WI38 (cell line): ENCODE data around the gene ZNF195.

ENCODE experiments used
- H3K4me3 ChIP-seq: 2 replicates; pipeline ENCODE4 v1.5.1; 2011; ENCODE audit warnings: low read depth, mild to moderate bottlenecking, control low read depth, low read length
- TF ChIP-seq, protein P1 (sequence below): IDR thresholded peaks from 2 replicates; pipeline ENCODE4 v1.5.1; 2012; ENCODE audit warnings: low read depth, mild to moderate bottlenecking, control low read depth, low read length

ZNF195 gene

DNA sequence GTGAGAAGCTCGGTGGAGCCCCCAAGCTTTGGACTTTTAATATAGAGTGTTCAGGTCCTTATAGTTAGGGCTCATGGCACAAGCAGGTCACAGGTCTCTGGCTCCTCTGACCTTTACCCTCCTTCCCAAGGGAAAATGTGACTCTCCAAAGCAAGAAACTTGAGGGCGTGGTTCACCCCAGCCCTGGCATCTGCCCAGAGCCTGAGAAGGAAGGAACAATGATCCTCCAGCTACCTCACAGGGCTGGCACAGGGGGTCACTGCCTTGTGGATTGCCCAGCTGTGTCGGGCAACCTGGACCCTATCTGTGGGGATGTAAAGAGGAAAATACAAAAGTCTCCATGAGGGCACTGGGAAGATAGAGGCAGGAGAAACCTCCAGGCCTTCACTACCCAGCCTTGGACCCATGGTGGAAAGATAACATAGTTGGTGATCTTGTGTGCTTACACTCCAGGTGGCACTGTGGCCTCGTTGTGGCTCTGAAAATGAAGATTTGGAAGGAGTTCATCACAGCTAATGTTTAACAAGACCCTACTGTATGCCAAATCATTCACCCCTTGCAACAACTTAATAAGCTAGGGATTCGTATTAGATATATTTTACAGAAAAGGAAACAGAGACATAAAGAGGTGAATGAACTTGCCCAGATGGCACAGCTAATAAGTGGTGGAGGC, 3.8 kb upstream of the ZNF195 start:
- TF ChIP-seq, protein P1, sequence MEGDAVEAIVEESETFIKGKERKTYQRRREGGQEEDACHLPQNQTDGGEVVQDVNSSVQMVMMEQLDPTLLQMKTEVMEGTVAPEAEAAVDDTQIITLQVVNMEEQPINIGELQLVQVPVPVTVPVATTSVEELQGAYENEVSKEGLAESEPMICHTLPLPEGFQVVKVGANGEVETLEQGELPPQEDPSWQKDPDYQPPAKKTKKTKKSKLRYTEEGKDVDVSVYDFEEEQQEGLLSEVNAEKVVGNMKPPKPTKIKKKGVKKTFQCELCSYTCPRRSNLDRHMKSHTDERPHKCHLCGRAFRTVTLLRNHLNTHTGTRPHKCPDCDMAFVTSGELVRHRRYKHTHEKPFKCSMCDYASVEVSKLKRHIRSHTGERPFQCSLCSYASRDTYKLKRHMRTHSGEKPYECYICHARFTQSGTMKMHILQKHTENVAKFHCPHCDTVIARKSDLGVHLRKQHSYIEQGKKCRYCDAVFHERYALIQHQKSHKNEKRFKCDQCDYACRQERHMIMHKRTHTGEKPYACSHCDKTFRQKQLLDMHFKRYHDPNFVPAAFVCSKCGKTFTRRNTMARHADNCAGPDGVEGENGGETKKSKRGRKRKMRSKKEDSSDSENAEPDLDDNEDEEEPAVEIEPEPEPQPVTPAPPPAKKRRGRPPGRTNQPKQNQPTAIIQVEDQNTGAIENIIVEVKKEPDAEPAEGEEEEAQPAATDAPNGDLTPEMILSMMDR = no peak

DNA sequence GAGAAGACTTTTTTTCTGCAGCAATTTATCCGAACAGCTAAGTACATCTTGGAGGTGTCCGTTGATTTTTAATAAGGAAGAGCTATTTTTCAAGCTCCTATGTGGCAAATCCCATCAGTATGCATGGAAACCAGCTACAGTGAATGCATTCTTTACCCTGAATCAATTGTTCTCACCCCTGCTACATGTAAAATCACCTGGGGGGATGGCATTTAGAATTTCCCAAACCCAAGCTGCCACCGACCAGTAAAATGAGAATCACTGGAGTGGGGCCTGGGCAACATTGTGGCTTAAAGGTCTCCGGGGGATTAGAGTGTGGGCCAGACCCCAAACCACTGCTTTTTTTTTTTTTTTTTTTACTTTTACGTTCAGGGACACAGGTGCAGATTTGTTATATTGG, 2.8 kb upstream of the ZNF195 start:
- TF ChIP-seq, protein P1 = no peak
- no peak overlapping the region for H3K4me3 ChIP-seq

More for the DNA sequence above, 3.8 kb upstream of the ZNF195 start:
- H3K4me3 ChIP-seq = no peak overlapping the region

DNA sequence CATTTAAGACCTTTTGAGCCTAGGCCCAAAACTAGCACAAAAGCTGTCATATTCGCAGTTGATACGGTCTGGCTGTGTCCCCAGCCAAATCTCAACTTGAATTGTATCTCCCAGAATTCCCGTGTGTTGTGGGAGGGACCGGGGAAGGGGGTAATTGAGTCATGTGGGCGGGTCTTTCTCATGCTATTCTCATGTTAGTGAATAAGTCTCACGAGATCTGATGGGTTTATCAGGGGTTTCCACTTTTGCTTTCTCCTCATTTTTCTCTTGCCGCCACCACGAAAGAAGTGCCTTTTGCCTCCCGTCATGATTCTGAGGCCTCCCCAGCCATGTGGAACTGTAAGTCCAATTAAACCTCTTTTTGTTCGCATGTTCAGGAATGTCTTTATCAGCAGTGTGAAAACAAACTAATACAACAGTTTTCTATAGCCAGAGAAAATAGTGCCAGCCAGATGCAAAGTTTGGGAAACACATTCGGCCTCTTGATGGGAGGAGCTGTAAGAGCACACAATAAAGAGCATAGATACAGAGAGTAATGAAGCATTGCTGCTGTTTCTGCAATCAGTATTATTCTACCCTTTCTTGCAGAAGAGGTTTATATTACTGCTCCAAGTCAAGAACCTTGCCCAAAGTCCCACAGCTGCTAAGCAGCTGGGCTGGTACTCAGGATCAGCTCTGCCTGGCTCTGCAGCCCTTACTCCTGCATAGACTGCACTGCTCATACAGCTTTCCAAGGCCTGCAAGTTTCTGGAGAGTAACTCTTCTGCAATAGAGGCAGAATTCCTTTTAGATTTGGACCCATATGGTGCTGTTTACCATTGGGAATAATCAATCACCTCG, 2.0 kb upstream of the ZNF195 start:
- TF ChIP-seq, protein P1 = no peak
- H3K4me3 ChIP-seq = no peak overlapping the region

DNA sequence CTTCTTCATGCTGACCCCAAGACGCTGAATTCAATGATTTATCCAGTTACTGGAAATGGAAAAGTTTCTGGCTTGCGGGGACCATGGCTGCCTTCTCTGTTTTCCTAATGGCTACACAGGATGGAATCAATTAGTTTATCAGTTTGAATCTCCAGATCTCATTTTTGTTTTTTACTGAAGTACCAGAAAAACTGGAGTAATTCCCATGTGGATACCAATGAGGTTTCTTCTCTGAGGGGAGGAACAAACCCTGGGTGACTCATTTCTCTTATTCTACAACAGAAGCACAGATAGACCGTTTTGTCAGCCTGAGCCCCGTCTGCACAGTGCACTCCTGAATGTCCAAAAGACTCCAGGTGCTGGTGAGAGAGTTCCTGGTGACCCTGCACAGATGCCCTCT, 3.4 kb downstream of the ZNF195 start:
- no peak overlapping the region for H3K4me3 ChIP-seq
- TF ChIP-seq, protein P1 = no peak

DNA sequence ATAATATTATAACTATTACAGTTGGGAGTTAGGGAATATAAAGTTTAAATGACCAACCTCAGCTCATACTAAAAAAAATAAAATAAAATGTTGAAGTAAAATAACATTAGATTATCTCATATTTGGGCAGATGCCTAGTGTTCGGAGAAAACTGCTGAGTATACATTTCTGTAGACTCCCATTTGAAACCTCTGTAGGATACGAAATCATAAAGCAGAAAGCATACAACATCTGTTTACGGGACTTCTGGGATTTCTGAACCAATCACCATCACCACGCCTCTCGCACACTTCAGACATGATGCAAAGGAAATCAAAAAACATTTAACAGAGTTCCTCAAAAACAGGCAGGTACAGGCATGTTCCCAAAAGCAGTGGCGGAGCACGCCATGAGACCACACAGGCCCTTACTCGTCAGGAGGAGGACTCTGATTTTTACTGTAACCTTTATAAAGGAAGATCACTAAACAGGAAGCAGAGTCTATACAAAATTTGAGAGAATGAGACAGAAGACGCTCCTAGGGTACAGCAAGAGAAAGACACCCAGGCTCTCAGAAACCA, 8.6 kb downstream of the ZNF195 start:
- TF ChIP-seq, protein P1 = no peak

DNA sequence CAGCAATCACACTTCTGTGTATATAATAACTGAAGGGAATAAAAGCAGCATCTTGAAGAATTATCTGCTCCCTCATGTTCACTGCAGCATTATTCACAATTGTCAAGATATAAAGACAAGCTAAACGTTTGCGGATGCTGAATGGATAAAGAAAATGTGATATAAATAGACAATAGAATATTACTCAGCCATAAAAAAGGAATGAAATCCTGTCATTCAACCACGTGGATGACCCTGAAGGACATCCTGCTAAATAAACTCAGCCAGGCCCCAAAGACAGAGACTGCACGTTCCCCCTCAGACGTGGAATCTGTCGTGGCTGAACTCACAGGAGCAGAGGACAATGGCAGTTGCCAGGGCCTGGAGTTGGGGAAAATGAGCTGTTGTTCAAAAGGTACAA, 9.6 kb downstream of the ZNF195 start:
- no peak overlapping the region for H3K4me3 ChIP-seq
- TF ChIP-seq, protein P1 = no peak

More for the DNA sequence above, 8.6 kb downstream of the ZNF195 start:
- H3K4me3 ChIP-seq = no peak overlapping the region

DNA sequence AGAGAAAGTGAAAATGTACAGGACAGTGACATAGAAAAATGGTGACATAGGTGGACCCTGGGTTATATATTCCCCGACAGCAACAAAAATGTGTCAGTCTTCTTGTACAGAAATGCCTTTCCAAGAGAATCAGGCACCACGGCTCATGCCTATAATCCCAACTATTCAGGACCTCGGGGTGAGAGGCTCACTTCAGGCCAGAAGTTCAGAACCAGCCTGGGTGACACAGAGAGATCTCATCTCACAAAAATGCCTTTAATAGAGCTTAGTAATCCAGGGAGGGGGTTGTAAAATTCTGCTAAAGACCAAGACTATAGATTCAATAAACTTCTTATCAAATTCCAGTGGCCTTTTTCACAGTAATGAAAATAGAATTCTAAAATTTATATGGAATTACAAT, 10.7 kb downstream of the ZNF195 start:
- TF ChIP-seq, protein P1 = no peak
- no peak overlapping the region for H3K4me3 ChIP-seq
